Mucosa of descending colon (tissue), 3 donors: ENCODE measurements around the gene CACNA2D3. TPM values are rescaled to one million over a fixed set of nuclear protein-coding genes. Genes with fewer than 3 reads are reported as not detected.

ENCODE experiments used
- ATAC-seq: fragments of 200-7000 bp; cut with Tn5 transposase; one replicate; pipeline ENCODE4 v1.9.1; 2020; ENCODE audit warnings: mild to moderate bottlenecking, moderate library complexity
- DNase-seq, 3 donors: peaks; one replicate each; pipeline ENCODE4 v3.0.0-alpha.2; 2020
- H3K36me3 ChIP-seq: fragments of 200-600 bp; one replicate; pipeline ENCODE4 v1.8.0; 2021; ENCODE audit warnings: low read depth, mild to moderate bottlenecking
- H3K4me1 ChIP-seq: fragments of 200-600 bp; one replicate; pipeline ENCODE4 v1.8.0; 2021; ENCODE audit warnings: low read depth, mild to moderate bottlenecking
- H3K4me3 ChIP-seq: fragments of 200-600 bp; one replicate; pipeline ENCODE4 v1.8.0; 2021; ENCODE audit warnings: mild to moderate bottlenecking
- H3K9me3 ChIP-seq: fragments of 200-600 bp; one replicate; pipeline ENCODE4 v1.8.0; 2021; ENCODE audit warnings: mild to moderate bottlenecking
- CTCF ChIP-seq: fragments of 200-600 bp; IDR thresholded peaks from one replicate; pipeline ENCODE4 v1.8.0; 2022; ENCODE audit warnings: antibody characterized with exemption, mild to moderate bottlenecking
- intact Hi-C, 2 donors: fragments of 100-400 bp; cut with DNase I in 1 of 2; cut with micrococcal nuclease in 1 of 2; formaldehyde crosslinking; loops; one replicate each; pipeline versions ENCODE4 v1.11.0 to v1.11.1; 2022; cut with DNase I, micrococcal nuclease
- total RNA-seq, 3 donors: library from RNA; stranded (reverse); fragmentation: NEBNext Ultra II Directional in 2 of 3; extraction: Animal tissue kit (Norgen Biotek cat#: 25700) in 2 of 3; gene quantifications; one replicate each; pipeline versions ENCODE4 v1.2.1 to v1.2.4, GENCODE V29; 2021 to 2023
- donor health status: DM: no; HTN: no; CAD: no; lungs with moderate emphysema.
- donor health status: DM: no; HTN: no; CAD: no.
- donor health status: DM: no; HTN: yes; CAD: no.

Gene CACNA2D3
- total RNA-seq, 3 donors from 2014 or later = 0.34 to 3.5 (median 0.55) TPM

GRCh38 chr3:54322354-54322753 is 200.0 kb downstream of the CACNA2D3 start:
- Histone ChIP-seq H3K4me1 (peaks cover 15% of the 10 kb centered on the region), H3K36me3 (no peaks in the 10 kb centered on the region), H3K9me3 (no peaks in the 10 kb centered on the region), H3K4me3 (no peak overlapping the region)
- intact Hi-C loops = no loop called here
- peak; percentile 97 for ATAC-seq
- peak; percentile 52 to 84 (median 76) for DNase-seq
- no peak for TF ChIP-seq CTCF

- intact Hi-C loops = no loop called here
- H3K4me1 ChIP-seq = peaks cover 15% of the 10 kb centered on the region
- no peak overlapping the region for H3K4me3 ChIP-seq
- H3K36me3 ChIP-seq = no peaks in the 10 kb centered on the region
- no peak for ATAC-seq
- no peak for TF ChIP-seq CTCF
- DNase-seq = no peak
- no peaks in the 10 kb centered on the region for H3K9me3 ChIP-seq
These were observed 201.8 kb downstream of the CACNA2D3 start for GRCh38 chr3:54324103-54324502.

DNA sequence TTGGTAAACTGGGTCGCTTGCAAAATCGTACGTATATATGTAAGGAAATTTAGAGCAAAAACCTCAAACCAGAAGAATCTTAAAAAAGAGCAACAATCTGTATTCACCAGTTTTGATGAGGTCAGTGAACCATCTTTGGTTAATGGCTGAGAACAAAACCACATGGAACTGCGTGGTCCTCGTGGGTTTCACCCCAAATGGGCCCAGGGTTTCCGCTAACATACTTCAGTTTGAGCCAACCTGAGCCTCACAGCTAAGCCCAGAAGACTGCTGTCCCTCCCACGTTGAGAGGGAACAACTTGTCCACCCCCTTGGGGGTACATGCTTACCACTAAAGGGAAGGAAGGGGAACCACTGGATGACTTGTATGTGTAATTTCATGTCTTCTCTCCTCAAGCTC is 204.6 kb downstream of the CACNA2D3 start:
- ATAC-seq (no peak), DNase-seq (no peak)
- no peak overlapping the region for H3K4me3 ChIP-seq
- peaks cover 12% of the 10 kb centered on the region for H3K4me1 ChIP-seq
- TF ChIP-seq CTCF = no peak
- intact Hi-C loops = no loop called here
- no peaks in the 10 kb centered on the region for H3K9me3 ChIP-seq
- no peaks in the 10 kb centered on the region for H3K36me3 ChIP-seq

GRCh38 chr3:54331341-54331740 is 209.0 kb downstream of the CACNA2D3 start:
- ATAC-seq (no peak), DNase-seq (no peak)
- H3K4me1 ChIP-seq = no peaks in the 10 kb centered on the region
- no peak overlapping the region for H3K4me3 ChIP-seq
- no peaks in the 10 kb centered on the region for H3K9me3 ChIP-seq
- intact Hi-C loops = no loop called here
- no peak for TF ChIP-seq CTCF
- H3K36me3 ChIP-seq = no peaks in the 10 kb centered on the region

DNA sequence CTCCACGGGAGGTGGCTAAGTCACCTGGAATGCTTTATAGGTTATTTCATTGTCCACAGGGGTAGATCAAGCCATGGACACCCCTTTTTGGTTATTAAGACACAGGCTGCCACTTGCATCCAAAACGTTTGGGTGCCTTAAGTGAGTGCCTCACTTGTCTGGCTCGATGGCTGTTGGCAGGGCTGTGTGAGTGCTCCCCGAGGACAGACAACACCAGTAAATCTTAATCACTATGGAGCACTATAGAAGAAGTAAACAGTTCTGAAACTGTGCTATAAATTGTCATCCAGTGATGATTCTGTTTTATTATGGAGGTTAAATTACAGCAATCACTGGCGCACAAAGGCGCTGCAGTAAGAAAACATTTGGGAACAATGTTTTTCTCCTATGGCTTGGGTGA is 215.5 kb downstream of the CACNA2D3 start:
- DNase-seq (no peak), ATAC-seq (no peak)
- Histone ChIP-seq H3K4me3 (no peak overlapping the region), H3K4me1 (no peaks in the 10 kb centered on the region), H3K9me3 (no peaks in the 10 kb centered on the region), H3K36me3 (no peaks in the 10 kb centered on the region)
- intact Hi-C loops = no loop called here
- no peak for TF ChIP-seq CTCF

DNA sequence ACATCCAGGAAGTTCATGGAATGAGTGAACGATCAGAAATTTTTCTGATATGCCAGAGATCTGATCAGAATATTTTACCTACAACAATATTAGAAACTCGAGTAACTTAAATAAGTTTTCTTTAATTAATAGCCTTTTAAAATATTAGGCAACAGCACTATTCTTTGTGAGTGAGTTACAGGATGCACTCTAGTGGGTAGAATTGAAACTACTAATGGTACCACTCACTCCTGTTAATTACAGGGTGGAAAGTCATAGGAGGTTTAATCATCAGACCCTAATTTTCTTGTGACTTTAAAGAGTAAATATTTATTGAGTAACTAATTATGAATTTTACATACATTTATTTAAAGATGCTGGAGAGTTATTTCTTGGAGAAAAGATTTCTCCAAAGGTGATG is 217.3 kb downstream of the CACNA2D3 start:
- Histone ChIP-seq H3K36me3 (no peaks in the 10 kb centered on the region), H3K4me3 (no peak overlapping the region), H3K9me3 (no peaks in the 10 kb centered on the region), H3K4me1 (no peaks in the 10 kb centered on the region)
- intact Hi-C loops = no loop called here
- TF ChIP-seq CTCF = no peak
- ATAC-seq = no peak
- DNase-seq = no peak
